K562 (cell line): Measurements from ENCODE around the gene S100A2. TPM values are rescaled to one million over a fixed set of nuclear protein-coding genes. Genes with fewer than 3 reads are reported as not detected.
A peak's percentile ranks its signal among the peaks of the same experiment; 100 is the strongest.

Experiments
- FOXK2 ChIP-seq, 2 experiments: fragments of 450-650 bp; IDR thresholded peaks in 1 of 2; conservative IDR thresholded peaks in 1 of 2; 2 replicates each; pipeline ENCODE4 v1.6.1; 2016; ENCODE audit warnings: low read depth in 2 of 2, mild to moderate bottlenecking in 1 of 2
- MXI1 ChIP-seq: IDR thresholded peaks from 2 replicates; pipeline ENCODE4 v1.6.1; 2011; ENCODE audit warnings: low read depth, mild to moderate bottlenecking, improper control_type of control experiment, low read length
- NEUROD1 ChIP-seq: fragments of 150-350 bp; IDR thresholded peaks from 2 replicates; pipeline ENCODE4 v1.6.1; 2014; ENCODE audit warnings: borderline replicate concordance, low read length, low read depth; ENCODE audit not compliant: partially characterized antibody
- PCBP2 ChIP-seq: fragments of 200-400 bp; formaldehyde crosslinking; IDR thresholded peaks from 2 replicates; pipeline ENCODE4 v1.6.1; 2018; ENCODE audit warnings: low read length, low read depth, mild to moderate bottlenecking, moderate library complexity; ENCODE audit not compliant: poor library complexity, severe bottlenecking
- PHF21A ChIP-seq: fragments of 450-650 bp; IDR thresholded peaks from 2 replicates; pipeline ENCODE4 v1.6.1; 2017; ENCODE audit warnings: low read depth, borderline replicate concordance
- POLR2B ChIP-seq: fragments of 450-650 bp; IDR thresholded peaks from 2 replicates; pipeline ENCODE4 v1.6.1; 2018; ENCODE audit warnings: low read depth; ENCODE audit not compliant: partially characterized antibody
- POLR3A ChIP-seq: IDR thresholded peaks from 2 replicates; pipeline ENCODE4 v1.6.1; 2011; ENCODE audit warnings: borderline replicate concordance, mild to moderate bottlenecking, moderate library complexity; ENCODE audit not compliant: insufficient read length, insufficient read depth; ENCODE audit errors: extremely low read depth
- SLC30A9 ChIP-seq: fragments of 250-450 bp; sonication (Bioruptor Pico); IDR thresholded peaks from 2 replicates; pipeline ENCODE4 v1.8.0; 2022; ENCODE audit warnings: mild to moderate bottlenecking, moderate library complexity
- SRSF7 ChIP-seq: fragments of 200-400 bp; formaldehyde crosslinking; optimal IDR thresholded peaks from 2 replicates; pipeline ENCODE3; 2017; ENCODE audit warnings: mild to moderate bottlenecking, low read depth, low read length
- XRCC5 ChIP-seq: fragments of 200-400 bp; formaldehyde crosslinking; IDR thresholded peaks from 2 replicates; pipeline ENCODE4 v1.6.1; 2017; ENCODE audit warnings: low read depth, mild to moderate bottlenecking, low read length
- ZFP1 ChIP-seq: fragments of 450-650 bp; formaldehyde crosslinking; IDR thresholded peaks from 2 replicates; pipeline ENCODE4 v1.4.0; 2020; ENCODE audit warnings: mild to moderate bottlenecking, mixed read lengths
- ZNF174 ChIP-seq: fragments of 250-450 bp; sonication (Bioruptor Pico); IDR thresholded peaks from 2 replicates; pipeline ENCODE4 v1.4.0; 2020; ENCODE audit warnings: mild to moderate bottlenecking
- ZNF3 ChIP-seq: fragments of 250-450 bp; sonication (Bioruptor Pico); IDR thresholded peaks from 2 replicates; pipeline ENCODE4 v1.5.0; 2021; ENCODE audit warnings: mild to moderate bottlenecking, moderate library complexity
- ZNF695 ChIP-seq: fragments of 450-650 bp; formaldehyde crosslinking; IDR thresholded peaks from 2 replicates; pipeline ENCODE4 v1.4.0; 2020; ENCODE audit warnings: mild to moderate bottlenecking, moderate library complexity
- polyA plus RNA-seq, 8 experiments: library from polyadenylated mRNA; depleted of rRNA in 4 of 8; stranded (reverse) in 5 of 8; unstranded in 3 of 8; fragments of >200 nt; fragmentation: Nextera tagmentation in 2 of 8; fragmentation: Illumina TruSeq in 1 of 8; extraction: Ambion mirVana in 2 of 8; extraction: Trizol in 1 of 8; gene quantifications; 2 replicates each; pipeline versions ENCODE4 v1.2.1 to v1.2.3, GENCODE V29; 2011 to 2014; ENCODE audit warnings: inconsistent platforms in 1 of 8, missing spikeins in 1 of 8
- total RNA-seq, 7 experiments: library from RNA; depleted of rRNA in 6 of 7; stranded (reverse); fragments of >200 nt in 6 of 7; fragmentation: Illumina TruSeq in 2 of 7; extraction: Trizol in 2 of 7; gene quantifications; 2 replicates each; pipeline versions ENCODE4 v1.2.1 to v1.2.3, GENCODE V29; 2011 to 2021; ENCODE audit warnings: low replicate concordance in 1 of 7
- TF ChIP-seq, protein P1 (sequence below): sonication (generic); formaldehyde crosslinking; IDR thresholded peaks from 2 replicates; pipeline ENCODE4 v1.9.0; 2022; ENCODE audit warnings: mild to moderate bottlenecking, missing genetic modification reagents
- TF ChIP-seq, protein P2 (sequence below): sonication (generic); formaldehyde crosslinking; IDR thresholded peaks from 2 replicates; pipeline ENCODE4 v1.8.0; 2022; ENCODE audit warnings: missing genetic modification reagents, mild to moderate bottlenecking, moderate library complexity, borderline replicate concordance
- TF ChIP-seq, protein P3 (sequence below): sonication (generic); formaldehyde crosslinking; IDR thresholded peaks from 2 replicates; pipeline ENCODE4 v1.4.0; 2020; ENCODE audit warnings: mild to moderate bottlenecking, missing genetic modification reagents
- TF ChIP-seq, protein P4 (sequence below), 2 experiments: fragments of 450-650 bp in 1 of 2; sonication (generic) in 1 of 2; formaldehyde crosslinking; conservative IDR thresholded peaks; 2 replicates each; pipeline versions ENCODE4 v1.4.0 to v1.8.1; 2020 to 2022; ENCODE audit warnings: mild to moderate bottlenecking in 1 of 2, missing genetic modification reagents in 1 of 2
- TF ChIP-seq, protein P5 (sequence below): fragments of 250-450 bp; sonication (Bioruptor Pico); IDR thresholded peaks from 2 replicates; pipeline ENCODE4 v1.8.0; 2022; ENCODE audit warnings: moderate library complexity, mild to moderate bottlenecking, inconsistent platforms

The S100A2 gene
- total and polyA plus RNA-seq, 9 of the 15 experiments (the other 6 are each of a cell fraction or from before 2014, with no cell fraction given): 0.28 to 0.65 (median 0.44) TPM; not detected in 4

DNA sequence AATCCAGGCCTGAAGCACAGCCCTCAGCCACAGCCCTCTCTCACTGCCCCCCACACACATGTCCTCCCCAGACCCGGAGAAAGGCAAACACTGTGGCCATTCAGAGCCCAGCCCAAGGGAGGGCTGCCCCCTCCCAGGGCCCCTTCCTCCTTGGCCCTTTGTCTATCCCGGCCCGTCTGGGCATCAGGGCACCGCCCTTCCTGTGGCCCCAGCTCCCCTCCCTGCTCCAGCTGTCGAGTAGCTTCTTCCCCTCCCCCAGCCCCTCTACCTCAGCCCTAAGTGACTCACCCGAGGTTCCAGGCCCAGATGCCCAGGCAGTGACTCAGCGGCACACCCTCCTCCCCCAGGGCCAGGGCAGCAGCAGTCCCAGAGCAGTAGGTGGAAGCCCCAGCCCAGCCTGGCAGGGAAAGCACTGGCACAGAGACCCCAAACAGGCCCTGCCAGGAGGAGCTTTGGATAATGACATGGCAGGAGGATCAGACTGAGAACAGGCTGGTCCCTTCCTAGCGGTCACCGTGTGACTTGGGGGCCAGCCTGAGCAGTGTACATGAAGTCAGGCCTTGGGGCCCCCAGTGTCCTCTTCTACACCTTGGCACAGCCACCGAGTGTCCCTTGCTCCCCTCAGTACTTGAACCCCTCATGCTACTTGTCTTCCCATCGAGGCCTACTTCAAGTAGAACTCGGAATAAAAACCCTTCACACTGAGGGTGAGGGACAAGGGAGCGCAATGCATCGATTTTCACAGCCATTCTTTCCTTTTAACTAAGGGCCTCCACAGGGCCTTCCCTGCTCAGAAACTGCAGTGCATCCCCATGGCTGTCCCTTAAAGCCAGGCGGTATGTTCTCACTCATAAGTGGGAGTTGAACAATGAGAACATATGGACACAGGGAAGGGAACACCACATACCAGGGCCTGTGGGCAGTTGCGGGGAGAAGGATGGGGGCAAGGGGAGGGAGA, 1.0 kb upstream of the S100A2 start (continued):
- TF ChIP-seq, protein P1, sequence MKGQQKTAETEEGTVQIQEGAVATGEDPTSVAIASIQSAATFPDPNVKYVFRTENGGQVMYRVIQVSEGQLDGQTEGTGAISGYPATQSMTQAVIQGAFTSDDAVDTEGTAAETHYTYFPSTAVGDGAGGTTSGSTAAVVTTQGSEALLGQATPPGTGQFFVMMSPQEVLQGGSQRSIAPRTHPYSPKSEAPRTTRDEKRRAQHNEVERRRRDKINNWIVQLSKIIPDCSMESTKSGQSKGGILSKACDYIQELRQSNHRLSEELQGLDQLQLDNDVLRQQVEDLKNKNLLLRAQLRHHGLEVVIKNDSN (CRISPR knock-in tag): 0 out of 2 replicates have a peak, but pooled peaks have one; percentile 10
- TF ChIP-seq NEUROD1 (peak; percentile 83), POLR2B (no peak), SRSF7 (no peak), XRCC5 (peak; percentile 43; the same call in 1 of the 2 replicates), PHF21A (peak; percentile 83; the same call in 1 of the 2 replicates), ZNF3 (CRISPR knock-in tag) (no peak), ZNF695 (no peak), ZNF174 (CRISPR knock-in tag) (no peak), ZFP1 (CRISPR knock-in tag) (no peak), FOXK2 (conservative IDR thresholded peaks at IDR 0.05 in 1 of 2, IDR thresholded peaks at IDR 0.05 in 1 of 2; ENCODE audit: low read depth in 2 of 2) (0 out of 4 replicates have a peak, but pooled peaks of 1 of the 2 experiments have one; percentile 34), POLR3A (no peak), SLC30A9 (CRISPR knock-in tag) (no peak), PCBP2 (no peak), MXI1 (0 out of 2 replicates have a peak, but pooled peaks have one; percentile 27)
- TF ChIP-seq, protein P2, sequence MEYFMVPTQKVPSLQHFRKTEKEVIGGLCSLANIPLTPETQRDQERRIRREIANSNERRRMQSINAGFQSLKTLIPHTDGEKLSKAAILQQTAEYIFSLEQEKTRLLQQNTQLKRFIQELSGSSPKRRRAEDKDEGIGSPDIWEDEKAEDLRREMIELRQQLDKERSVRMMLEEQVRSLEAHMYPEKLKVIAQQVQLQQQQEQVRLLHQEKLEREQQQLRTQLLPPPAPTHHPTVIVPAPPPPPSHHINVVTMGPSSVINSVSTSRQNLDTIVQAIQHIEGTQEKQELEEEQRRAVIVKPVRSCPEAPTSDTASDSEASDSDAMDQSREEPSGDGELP (CRISPR knock-in tag): peak; percentile 99
- TF ChIP-seq, protein P3, sequence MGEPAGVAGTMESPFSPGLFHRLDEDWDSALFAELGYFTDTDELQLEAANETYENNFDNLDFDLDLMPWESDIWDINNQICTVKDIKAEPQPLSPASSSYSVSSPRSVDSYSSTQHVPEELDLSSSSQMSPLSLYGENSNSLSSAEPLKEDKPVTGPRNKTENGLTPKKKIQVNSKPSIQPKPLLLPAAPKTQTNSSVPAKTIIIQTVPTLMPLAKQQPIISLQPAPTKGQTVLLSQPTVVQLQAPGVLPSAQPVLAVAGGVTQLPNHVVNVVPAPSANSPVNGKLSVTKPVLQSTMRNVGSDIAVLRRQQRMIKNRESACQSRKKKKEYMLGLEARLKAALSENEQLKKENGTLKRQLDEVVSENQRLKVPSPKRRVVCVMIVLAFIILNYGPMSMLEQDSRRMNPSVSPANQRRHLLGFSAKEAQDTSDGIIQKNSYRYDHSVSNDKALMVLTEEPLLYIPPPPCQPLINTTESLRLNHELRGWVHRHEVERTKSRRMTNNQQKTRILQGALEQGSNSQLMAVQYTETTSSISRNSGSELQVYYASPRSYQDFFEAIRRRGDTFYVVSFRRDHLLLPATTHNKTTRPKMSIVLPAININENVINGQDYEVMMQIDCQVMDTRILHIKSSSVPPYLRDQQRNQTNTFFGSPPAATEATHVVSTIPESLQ: peak; percentile 66; the same call in 1 of the 2 replicates
- TF ChIP-seq, protein P4, sequence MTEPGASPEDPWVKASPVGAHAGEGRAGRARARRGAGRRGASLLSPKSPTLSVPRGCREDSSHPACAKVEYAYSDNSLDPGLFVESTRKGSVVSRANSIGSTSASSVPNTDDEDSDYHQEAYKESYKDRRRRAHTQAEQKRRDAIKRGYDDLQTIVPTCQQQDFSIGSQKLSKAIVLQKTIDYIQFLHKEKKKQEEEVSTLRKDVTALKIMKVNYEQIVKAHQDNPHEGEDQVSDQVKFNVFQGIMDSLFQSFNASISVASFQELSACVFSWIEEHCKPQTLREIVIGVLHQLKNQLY (CRISPR knock-in tag; conservative IDR thresholded peaks at IDR 0.05): no peak
- TF ChIP-seq, protein P5, sequence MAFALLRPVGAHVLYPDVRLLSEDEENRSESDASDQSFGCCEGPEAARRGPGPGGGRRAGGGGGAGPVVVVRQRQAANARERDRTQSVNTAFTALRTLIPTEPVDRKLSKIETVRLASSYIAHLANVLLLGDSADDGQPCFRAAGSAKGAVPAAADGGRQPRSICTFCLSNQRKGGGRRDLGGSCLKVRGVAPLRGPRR (CRISPR knock-in tag): no peak
